ENCODE data around the gene HPCAL4. TPM values are rescaled to one million over a fixed set of nuclear protein-coding genes. Genes with fewer than 3 reads are reported as not detected.

The HPCAL4 gene
- total and polyA plus RNA-seq, 10 of the 15 experiments (the other 5 are each of a cell fraction or from before 2014, with no cell fraction given), result 0.05 to 0.18 (median 0.06) TPM; not detected in 5

DNA sequence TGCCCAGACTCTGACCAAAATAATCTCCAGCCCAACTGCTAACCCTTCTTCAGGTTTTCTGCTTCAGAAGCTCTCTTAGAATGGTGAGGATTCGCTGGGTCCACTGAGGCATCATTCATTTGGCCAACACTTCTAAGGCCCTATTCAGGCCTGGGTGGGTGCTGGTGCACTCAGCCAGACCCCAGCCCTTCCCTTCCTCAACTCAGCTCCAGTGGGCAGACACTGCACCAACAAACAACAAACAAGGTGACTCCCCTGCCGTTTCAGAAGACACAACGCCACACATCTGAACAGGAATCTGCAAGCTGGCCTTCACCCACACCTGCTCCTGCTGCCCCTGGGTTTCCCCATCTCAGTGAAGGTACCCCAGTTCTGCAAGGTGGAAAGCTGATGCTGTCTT is 57.8 kb downstream of the HPCAL4 start:
- in situ Hi-C loops (cut with MboI) (no loop called here), intact Hi-C loops (cut with micrococcal nuclease; ENCODE audit: unreplicated experiment) (no loop called here)
- 80% methylated on average over 3 of the region's 3 CpGs for WGBS (ENCODE audit: insufficient coverage, insufficient replicate concordance, low lambda C conversion rate, missing lambda C conversion rate)
- Histone ChIP-seq H4K20me1 (ENCODE audit: control insufficient read depth, insufficient read depth) (no peaks in the 10 kb centered on the region), H3K4me2 (ENCODE audit: control insufficient read depth, insufficient read depth) (no peak overlapping the region), H3K27me3 (replicated peaks in 1 of 2; ENCODE audit: control insufficient read depth in 2 of 2, insufficient read depth in 2 of 2, low read length in 1 of 2) (peaks cover 0 to 9% of the 10 kb centered on the region in 2 experiments; a peak in 3 of 4 replicates), H3K9me3 (replicated peaks; ENCODE audit: control insufficient read depth, insufficient read depth, low read length) (no peaks in the 10 kb centered on the region), H3K36me3 (ENCODE audit: control insufficient read depth in 2 of 2, insufficient read depth in 2 of 2, low read length in 1 of 2) (no peaks in the 10 kb centered on the region), H2AFZ (ENCODE audit: control insufficient read depth, low read depth, low read length) (no peak overlapping the region), H3K27ac (ENCODE audit: control insufficient read depth, insufficient read depth) (no peak overlapping the region), H3K4me3 (no peak overlapping the region), H3K4me1 (ENCODE audit: control insufficient read depth, insufficient read depth, low read length) (peaks cover 3% of the 10 kb centered on the region; the same call in 1 of the 2 replicates), H3K79me2 (ENCODE audit: control insufficient read depth, insufficient read depth, low read length) (no peaks in the 10 kb centered on the region), H3K9ac (ENCODE audit: control insufficient read depth, insufficient read depth, low read length) (no peak overlapping the region)
- RAD21 ChIA-PET (ENCODE audit: unreplicated experiment), result no interaction called here
- ATAC-seq (no peak), DNase-seq (ENCODE audit: low read depth, low spot score) (no peak), FAIRE-seq (no peak)
- POLR2A ChIA-PET, result no interaction called here
- CTCF ChIA-PET, result no interaction called here
- TF ChIP-seq SMARCA5 (IDR thresholded peaks at IDR 0.05) (no peak), ZNF217 (IDR thresholded peaks at IDR 0.05) (no peak), CREM (IDR thresholded peaks at IDR 0.05; ENCODE audit: low read depth) (no peak), CREB1 (IDR thresholded peaks at IDR 0.05; ENCODE audit: low read depth) (no peak), GATAD2B (conservative IDR thresholded peaks at IDR 0.05; ENCODE audit: low read depth) (no peak), BMI1 (IDR thresholded peaks at IDR 0.05; ENCODE audit: borderline replicate concordance) (no peak), NR2F1 (conservative IDR thresholded peaks at IDR 0.05) (no peak), EP300 (IDR thresholded peaks at IDR 0.05; ENCODE audit: borderline replicate concordance in 1 of 2, control insufficient read depth in 1 of 2, low read depth in 2 of 2, low read length in 2 of 2) (no peak), SMAD1 (IDR thresholded peaks at IDR 0.05; ENCODE audit: low read depth, partially characterized antibody) (no peak), RUNX3 (IDR thresholded peaks at IDR 0.05; ENCODE audit: low read length) (no peak), ZNF24 (IDR thresholded peaks at IDR 0.05) (no peak), SUPT20H (IDR thresholded peaks at IDR 0.05; ENCODE audit: borderline replicate concordance, control insufficient read depth, low read depth, low read length) (no peak), EZH2 (IDR thresholded peaks at IDR 0.05; ENCODE audit: borderline replicate concordance, control insufficient read depth, low read depth, low read length) (no peak), RCOR1 (conservative IDR thresholded peaks at IDR 0.05; ENCODE audit: low read depth, low read length) (no peak), NFYB (IDR thresholded peaks at IDR 0.05; ENCODE audit: insufficient read depth, low read depth, low read length) (no peak), NFXL1 (IDR thresholded peaks at IDR 0.05; ENCODE audit: borderline replicate concordance) (no peak)
- TF ChIP-seq, protein P1, sequence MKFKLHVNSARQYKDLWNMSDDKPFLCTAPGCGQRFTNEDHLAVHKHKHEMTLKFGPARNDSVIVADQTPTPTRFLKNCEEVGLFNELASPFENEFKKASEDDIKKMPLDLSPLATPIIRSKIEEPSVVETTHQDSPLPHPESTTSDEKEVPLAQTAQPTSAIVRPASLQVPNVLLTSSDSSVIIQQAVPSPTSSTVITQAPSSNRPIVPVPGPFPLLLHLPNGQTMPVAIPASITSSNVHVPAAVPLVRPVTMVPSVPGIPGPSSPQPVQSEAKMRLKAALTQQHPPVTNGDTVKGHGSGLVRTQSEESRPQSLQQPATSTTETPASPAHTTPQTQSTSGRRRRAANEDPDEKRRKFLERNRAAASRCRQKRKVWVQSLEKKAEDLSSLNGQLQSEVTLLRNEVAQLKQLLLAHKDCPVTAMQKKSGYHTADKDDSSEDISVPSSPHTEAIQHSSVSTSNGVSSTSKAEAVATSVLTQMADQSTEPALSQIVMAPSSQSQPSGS (IDR thresholded peaks at IDR 0.05; ENCODE audit: low read length), result no peak
- TF ChIP-seq, protein P2, sequence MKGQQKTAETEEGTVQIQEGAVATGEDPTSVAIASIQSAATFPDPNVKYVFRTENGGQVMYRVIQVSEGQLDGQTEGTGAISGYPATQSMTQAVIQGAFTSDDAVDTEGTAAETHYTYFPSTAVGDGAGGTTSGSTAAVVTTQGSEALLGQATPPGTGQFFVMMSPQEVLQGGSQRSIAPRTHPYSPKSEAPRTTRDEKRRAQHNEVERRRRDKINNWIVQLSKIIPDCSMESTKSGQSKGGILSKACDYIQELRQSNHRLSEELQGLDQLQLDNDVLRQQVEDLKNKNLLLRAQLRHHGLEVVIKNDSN (IDR thresholded peaks at IDR 0.05; ENCODE audit: borderline replicate concordance, extremely low read length, insufficient read depth, low read depth, low read length), result no peak
- TF ChIP-seq, protein P3, sequence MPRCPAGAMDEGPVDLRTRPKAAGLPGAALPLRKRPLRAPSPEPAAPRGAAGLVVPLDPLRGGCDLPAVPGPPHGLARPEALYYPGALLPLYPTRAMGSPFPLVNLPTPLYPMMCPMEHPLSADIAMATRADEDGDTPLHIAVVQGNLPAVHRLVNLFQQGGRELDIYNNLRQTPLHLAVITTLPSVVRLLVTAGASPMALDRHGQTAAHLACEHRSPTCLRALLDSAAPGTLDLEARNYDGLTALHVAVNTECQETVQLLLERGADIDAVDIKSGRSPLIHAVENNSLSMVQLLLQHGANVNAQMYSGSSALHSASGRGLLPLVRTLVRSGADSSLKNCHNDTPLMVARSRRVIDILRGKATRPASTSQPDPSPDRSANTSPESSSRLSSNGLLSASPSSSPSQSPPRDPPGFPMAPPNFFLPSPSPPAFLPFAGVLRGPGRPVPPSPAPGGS (IDR thresholded peaks at IDR 0.05; ENCODE audit: borderline replicate concordance, insufficient read depth, low read depth, low read length, poor library complexity, severe bottlenecking), result no peak
- TF ChIP-seq, protein P4, sequence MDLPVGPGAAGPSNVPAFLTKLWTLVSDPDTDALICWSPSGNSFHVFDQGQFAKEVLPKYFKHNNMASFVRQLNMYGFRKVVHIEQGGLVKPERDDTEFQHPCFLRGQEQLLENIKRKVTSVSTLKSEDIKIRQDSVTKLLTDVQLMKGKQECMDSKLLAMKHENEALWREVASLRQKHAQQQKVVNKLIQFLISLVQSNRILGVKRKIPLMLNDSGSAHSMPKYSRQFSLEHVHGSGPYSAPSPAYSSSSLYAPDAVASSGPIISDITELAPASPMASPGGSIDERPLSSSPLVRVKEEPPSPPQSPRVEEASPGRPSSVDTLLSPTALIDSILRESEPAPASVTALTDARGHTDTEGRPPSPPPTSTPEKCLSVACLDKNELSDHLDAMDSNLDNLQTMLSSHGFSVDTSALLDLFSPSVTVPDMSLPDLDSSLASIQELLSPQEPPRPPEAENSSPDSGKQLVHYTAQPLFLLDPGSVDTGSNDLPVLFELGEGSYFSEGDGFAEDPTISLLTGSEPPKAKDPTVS (IDR thresholded peaks at IDR 0.05; ENCODE audit: low read depth, low read length), result no peak
- SMC1A ChIA-PET (ENCODE audit: uncharacterized antibody, unreplicated experiment), result no interaction called here
- no TSS peak for BruUV-seq (replicated peaks)

Data from GM12878 (cell line).